ENCODE data around the gene PRKCH.

DNA sequence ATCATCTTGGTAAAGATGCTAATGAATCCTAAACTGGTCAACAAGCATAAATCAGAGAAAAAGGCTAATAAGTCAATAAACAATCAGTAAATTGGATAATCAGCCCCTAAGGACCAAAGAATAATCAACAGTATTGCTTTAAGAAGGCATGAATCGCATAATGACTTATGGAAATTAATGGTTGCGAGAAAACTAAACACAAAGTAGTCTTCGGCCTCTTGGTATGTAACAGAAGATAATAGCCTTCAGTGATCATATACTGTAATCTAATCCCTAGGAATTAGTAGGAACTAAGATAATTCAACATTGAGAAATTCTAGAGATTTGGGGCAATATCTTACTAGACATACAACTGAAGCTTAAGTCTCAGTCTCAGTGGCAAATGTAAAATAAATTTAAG, 122.1 kb downstream of the PRKCH start:
- TF ChIP-seq, protein P1, sequence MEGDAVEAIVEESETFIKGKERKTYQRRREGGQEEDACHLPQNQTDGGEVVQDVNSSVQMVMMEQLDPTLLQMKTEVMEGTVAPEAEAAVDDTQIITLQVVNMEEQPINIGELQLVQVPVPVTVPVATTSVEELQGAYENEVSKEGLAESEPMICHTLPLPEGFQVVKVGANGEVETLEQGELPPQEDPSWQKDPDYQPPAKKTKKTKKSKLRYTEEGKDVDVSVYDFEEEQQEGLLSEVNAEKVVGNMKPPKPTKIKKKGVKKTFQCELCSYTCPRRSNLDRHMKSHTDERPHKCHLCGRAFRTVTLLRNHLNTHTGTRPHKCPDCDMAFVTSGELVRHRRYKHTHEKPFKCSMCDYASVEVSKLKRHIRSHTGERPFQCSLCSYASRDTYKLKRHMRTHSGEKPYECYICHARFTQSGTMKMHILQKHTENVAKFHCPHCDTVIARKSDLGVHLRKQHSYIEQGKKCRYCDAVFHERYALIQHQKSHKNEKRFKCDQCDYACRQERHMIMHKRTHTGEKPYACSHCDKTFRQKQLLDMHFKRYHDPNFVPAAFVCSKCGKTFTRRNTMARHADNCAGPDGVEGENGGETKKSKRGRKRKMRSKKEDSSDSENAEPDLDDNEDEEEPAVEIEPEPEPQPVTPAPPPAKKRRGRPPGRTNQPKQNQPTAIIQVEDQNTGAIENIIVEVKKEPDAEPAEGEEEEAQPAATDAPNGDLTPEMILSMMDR (IDR thresholded peaks at IDR 0.05; ENCODE audit: low read depth, low read length), result no peak
- TF ChIP-seq POLR2A (IDR thresholded peaks at IDR 0.05; ENCODE audit: extremely low read depth, insufficient read length), result no peak
- TF ChIP-seq MYC (IDR thresholded peaks at IDR 0.05; ENCODE audit: low read depth, low read length), result no peak

Data from NB4 (cell line).